H54 (cell line): Measurements from ENCODE around the gene ASB2.

Experiments used
- DNase-seq: peaks from one replicate; pipeline ENCODE4 v3.0.0; 2011; ENCODE audit warnings: low spot score, mixed read lengths; ENCODE audit not compliant: insufficient read length
- FAIRE-seq: peaks from 3 replicates; lab custom pipeline; 2011; peaks lifted over from hg19 to GRCh38; lab: Jason Lieb, UNC
- POLR2A ChIP-seq: IDR thresholded peaks from 2 replicates; pipeline ENCODE4 v1.6.1; 2011; ENCODE audit warnings: low read depth, mild to moderate bottlenecking, low read length

The ASB2 gene

DNA sequence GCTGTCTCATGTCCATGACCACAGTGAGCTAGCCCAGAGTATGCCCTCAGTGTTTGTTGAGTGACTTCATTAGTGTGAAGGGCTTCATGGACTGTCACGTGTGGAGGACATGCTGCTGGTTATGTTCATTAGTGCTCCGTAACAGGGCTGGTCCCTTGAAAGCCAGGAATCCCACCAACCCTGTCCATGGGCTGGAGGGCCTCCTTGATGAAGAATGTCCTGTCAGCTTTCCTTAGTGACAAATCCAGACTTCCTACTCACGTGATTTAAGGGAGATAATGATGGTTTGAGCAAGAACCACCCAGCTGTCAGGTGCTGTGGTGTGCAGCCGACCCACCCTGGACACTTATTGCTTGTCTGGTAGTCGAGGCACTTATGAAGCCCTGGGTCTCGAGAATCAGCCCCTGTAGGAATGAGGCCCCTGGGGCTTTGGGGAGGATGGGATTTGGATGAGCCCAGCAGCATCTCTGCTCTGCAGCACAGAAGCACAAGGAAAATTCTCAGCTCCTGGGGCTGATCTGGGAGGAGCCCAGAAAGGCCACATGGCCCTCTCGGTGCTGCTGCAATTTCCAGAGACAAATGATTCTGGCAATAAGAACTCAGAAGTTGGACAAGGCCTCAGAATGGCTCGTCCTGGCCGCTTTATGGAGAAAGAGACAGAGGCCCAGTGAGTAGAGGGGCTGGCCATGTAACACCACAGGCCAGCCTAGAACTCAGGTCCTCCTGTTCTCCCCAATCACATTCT is 86.5 kb downstream of the ASB2 start:
- DNase-seq: no peak
- no peak for TF ChIP-seq POLR2A
- FAIRE-seq: no peak

GRCh38 chr14:93888995-93889394 is 87.4 kb downstream of the ASB2 start:
- FAIRE-seq (no peak), DNase-seq (no peak)
- no peak for TF ChIP-seq POLR2A

DNA sequence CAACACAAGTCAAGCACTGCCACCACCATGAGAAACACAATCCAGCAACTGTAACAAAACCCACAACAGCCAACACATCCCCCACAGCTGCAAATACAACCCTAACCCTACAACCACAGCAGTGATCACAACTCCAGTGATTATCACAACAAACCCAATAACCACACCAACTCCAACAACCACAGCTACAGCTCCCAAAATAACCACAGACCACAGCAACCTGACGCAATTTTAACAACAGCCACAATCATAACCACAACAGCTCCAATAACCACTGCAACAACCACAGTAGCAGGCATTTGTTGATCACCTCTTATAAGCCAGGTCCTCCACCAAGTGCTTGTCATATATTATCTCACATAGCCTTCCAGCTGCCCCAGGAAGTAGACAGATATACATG is 91.4 kb downstream of the ASB2 start:
- FAIRE-seq (no peak), DNase-seq (no peak)
- TF ChIP-seq POLR2A: no peak
